Measurements from ENCODE around the gene ATF4.

ATF4 gene

GRCh38 chr22:39530692-39531331, 10.4 kb downstream of the ATF4 start (continued):
- no peak for TF ChIP-seq SCRT1 (tag by site-specific recombination; IDR thresholded peaks at IDR 0.05; ENCODE audit: borderline replicate concordance)
- TF ChIP-seq ZNF747 (tag by site-specific recombination; IDR thresholded peaks at IDR 0.05), result no peak
- no peak for TF ChIP-seq ZNF621 (tag by site-specific recombination; IDR thresholded peaks at IDR 0.05)
- no peak for TF ChIP-seq ZNF169 (tag by site-specific recombination; IDR thresholded peaks at IDR 0.05)
- TF ChIP-seq CTCF (tag by site-specific recombination; IDR thresholded peaks at IDR 0.05), result peak; percentile 48
- 0 out of 2 replicates have a peak, but pooled peaks have one; percentile 37 for TF ChIP-seq ZBTB44 (tag by site-specific recombination; IDR thresholded peaks at IDR 0.05)
- TF ChIP-seq ZNF76 (tag by site-specific recombination; IDR thresholded peaks at IDR 0.05; ENCODE audit: borderline replicate concordance, low read depth), result 0 out of 2 replicates have a peak, but pooled peaks have one; percentile 36
- TF ChIP-seq TRIM28 (IDR thresholded peaks at IDR 0.05; ENCODE audit: borderline replicate concordance, low read length), result peak; percentile 50; the same call in 1 of the 2 replicates
- TF ChIP-seq ZNF501 (tag by site-specific recombination; IDR thresholded peaks at IDR 0.05), result no peak
- no peak for TF ChIP-seq ZNF48 (tag by site-specific recombination; IDR thresholded peaks at IDR 0.05)
- no peak for TF ChIP-seq ZNF16 (tag by site-specific recombination; IDR thresholded peaks at IDR 0.05; ENCODE audit: low read depth)
- TF ChIP-seq ZNF248 (tag by site-specific recombination; IDR thresholded peaks at IDR 0.05), result no peak
- no peak for TF ChIP-seq ZNF391 (tag by site-specific recombination; IDR thresholded peaks at IDR 0.05; ENCODE audit: borderline replicate concordance, low read depth)
- TF ChIP-seq, protein P1, sequence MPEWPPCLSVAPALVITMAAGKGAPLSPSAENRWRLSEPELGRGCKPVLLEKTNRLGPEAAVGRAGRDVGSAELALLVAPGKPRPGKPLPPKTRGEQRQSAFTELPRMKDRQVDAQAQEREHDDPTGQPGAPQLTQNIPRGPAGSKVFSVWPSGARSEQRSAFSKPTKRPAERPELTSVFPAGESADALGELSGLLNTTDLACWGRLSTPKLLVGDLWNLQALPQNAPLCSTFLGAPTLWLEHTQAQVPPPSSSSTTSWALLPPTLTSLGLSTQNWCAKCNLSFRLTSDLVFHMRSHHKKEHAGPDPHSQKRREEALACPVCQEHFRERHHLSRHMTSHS (tag by site-specific recombination; IDR thresholded peaks at IDR 0.05), result no peak
- TF ChIP-seq FEZF1 (tag by site-specific recombination; IDR thresholded peaks at IDR 0.05), result no peak
- no peak for TF ChIP-seq HOXA7 (CRISPR knock-in tag; IDR thresholded peaks at IDR 0.05; ENCODE audit: borderline replicate concordance)
- TF ChIP-seq ZNF530 (tag by site-specific recombination; IDR thresholded peaks at IDR 0.05; ENCODE audit: low read depth), result no peak
- no peak for TF ChIP-seq ZNF146 (tag by site-specific recombination; IDR thresholded peaks at IDR 0.05)
- peak; percentile 10 for TF ChIP-seq ZNF654 (tag by site-specific recombination; IDR thresholded peaks at IDR 0.05; ENCODE audit: low read depth)
- 0 out of 2 replicates have a peak, but pooled peaks have one; percentile 15 for TF ChIP-seq ZNF366 (tag by site-specific recombination; conservative IDR thresholded peaks at IDR 0.05)
- TF ChIP-seq KLF1 (tag by site-specific recombination; IDR thresholded peaks at IDR 0.05), result no peak

DNA sequence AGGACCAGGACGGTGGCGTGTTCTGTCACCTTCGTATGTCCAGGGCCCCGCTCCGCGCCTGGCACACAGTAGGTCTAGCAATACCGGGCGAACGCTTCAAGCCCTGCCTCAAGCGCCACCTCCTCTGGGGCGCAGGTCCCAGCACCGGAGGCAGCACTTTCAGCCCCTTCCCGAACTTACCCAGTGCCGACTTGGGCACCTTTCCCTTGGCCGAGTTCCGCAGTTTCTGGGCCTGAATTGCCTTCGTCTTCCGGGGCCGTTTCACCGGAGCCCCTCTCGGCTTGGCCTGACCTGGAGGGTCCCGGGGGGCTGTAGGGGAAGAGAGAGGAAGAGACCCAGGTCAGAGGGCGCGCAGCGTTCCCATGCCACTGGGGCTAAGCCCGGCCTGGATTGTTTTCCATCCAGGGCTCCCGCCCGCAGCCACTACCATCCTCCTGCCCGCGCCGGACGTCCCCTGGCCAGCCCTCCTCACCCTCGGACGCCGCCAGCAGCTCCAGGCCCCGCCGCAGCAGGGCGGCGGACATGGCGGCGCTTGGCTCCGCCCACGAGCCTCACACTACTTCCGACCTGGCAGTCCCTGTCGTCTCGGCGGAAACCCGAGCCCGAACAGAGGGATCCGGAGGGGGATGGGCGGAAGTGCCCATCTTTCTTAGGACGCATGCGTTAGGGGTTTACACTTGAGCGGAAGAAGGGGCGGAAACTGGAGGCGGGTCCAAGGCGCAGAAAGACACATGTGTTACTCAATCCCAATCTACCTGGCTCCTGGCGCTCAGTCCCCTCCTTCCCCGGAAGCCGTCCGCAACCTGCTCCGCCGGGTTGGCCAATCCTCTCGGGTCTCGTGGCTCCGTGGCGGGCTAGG, 12.1 kb downstream of the ATF4 start, which contains the start of gene RPS19BP1:
TSS of gene RPS19BP1 (minus strand) at position 534 of the 859 bp plus-strand sequence. CDS start at position 524, 10 bp downstream.
- ChIA-PET POLR2A (interaction anchor here (0.6 to 5.1 kb wide), 9 partner anchors 9 to 512 kb away, joined by 3 to 113 read pairs (median 4); partner anchors contain the start of genes ATF4 and RPL3), CTCF (interaction anchor here (0.6 to 13.7 kb wide), 9 partner anchors 10 to 763 kb away, joined by 3 to 380 read pairs (median 4); no protein-coding TSS in a partner anchor)
- Histone ChIP-seq H3K36me3 (ENCODE audit: control insufficient read depth in 2 of 2, insufficient read depth in 1 of 2, low read length in 2 of 2) (peaks cover 11 to 42% of the 10 kb centered on the region in 2 experiments; a peak in 2 of 3 replicates), H3K4me3 (ENCODE audit: low read depth, low read length) (peak within 1 kb of the TSS; percentile 75), H3K9me3 (ENCODE audit: control insufficient read depth, insufficient read depth, low read depth, low read length) (no peaks in the 10 kb centered on the region), H3K27ac (ENCODE audit: extremely low read depth, low read depth, low read length) (peak within 1 kb of the TSS; percentile 79), H3K4me1 (ENCODE audit: control insufficient read depth, insufficient read depth, low read length) (peaks cover 14% of the 10 kb centered on the region)
- TF ChIP-seq, protein P2, sequence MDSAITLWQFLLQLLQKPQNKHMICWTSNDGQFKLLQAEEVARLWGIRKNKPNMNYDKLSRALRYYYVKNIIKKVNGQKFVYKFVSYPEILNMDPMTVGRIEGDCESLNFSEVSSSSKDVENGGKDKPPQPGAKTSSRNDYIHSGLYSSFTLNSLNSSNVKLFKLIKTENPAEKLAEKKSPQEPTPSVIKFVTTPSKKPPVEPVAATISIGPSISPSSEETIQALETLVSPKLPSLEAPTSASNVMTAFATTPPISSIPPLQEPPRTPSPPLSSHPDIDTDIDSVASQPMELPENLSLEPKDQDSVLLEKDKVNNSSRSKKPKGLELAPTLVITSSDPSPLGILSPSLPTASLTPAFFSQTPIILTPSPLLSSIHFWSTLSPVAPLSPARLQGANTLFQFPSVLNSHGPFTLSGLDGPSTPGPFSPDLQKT (IDR thresholded peaks at IDR 0.05; ENCODE audit: borderline replicate concordance, low read depth, low read length), result peak; percentile 91
- no peak for TF ChIP-seq ZBTB6 (tag by site-specific recombination; IDR thresholded peaks at IDR 0.05)
- no peak for TF ChIP-seq ZNF654 (tag by site-specific recombination; IDR thresholded peaks at IDR 0.05; ENCODE audit: low read depth)
- TF ChIP-seq ZNF747 (tag by site-specific recombination; IDR thresholded peaks at IDR 0.05), result no peak
- peak; percentile 90 for TF ChIP-seq SP3 (tag by site-specific recombination; IDR thresholded peaks at IDR 0.05)
- TF ChIP-seq EGR2 (tag by site-specific recombination; IDR thresholded peaks at IDR 0.05; ENCODE audit: low read depth), result peak; percentile 80
- no peak for TF ChIP-seq ZNF214 (tag by site-specific recombination; IDR thresholded peaks at IDR 0.05; ENCODE audit: borderline replicate concordance)
- TF ChIP-seq KLF16 (tag by site-specific recombination; IDR thresholded peaks at IDR 0.05), result peak; percentile 24; the same call in 1 of the 2 replicates
